T1000 (cell line): Measurements from ENCODE around the gene PRR15.

Source experiments
- DNase-seq: peaks from one replicate; lab custom pipeline; 2025; ENCODE audit warnings: mixed read lengths; lab: John Stamatoyannopoulos, UW

The PRR15 gene

GRCh38 chr7:29569648-29570047 lies 6.0 kb downstream of the PRR15 start:
- no peak for DNase-seq

DNA sequence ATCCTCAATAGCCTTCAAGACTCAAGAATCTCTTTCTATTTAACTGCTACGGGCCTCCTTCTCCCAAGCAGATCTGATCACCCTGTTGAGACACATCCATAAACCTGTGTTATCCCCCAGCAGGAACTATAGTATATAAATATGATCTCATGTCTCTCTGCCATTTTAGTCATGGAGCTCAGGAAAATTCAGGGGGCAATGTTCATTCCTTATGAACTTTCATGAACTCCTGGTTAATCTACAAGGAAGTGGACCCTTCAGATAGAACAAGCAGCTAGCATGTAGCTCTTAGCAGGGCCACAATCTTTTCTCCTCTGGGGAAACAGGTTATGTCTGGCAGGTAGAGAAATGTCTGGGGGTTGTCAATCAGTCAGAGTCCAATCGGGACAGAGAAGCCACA lies 8.9 kb downstream of the PRR15 start:
- no peak for DNase-seq

- DNase-seq, result no peak
Observed at GRCh38 chr7:29573567-29573966, 9.9 kb downstream of the PRR15 start.

- no peak for DNase-seq
Observed at GRCh38 chr7:29574659-29575058, 11.0 kb downstream of the PRR15 start.

DNA sequence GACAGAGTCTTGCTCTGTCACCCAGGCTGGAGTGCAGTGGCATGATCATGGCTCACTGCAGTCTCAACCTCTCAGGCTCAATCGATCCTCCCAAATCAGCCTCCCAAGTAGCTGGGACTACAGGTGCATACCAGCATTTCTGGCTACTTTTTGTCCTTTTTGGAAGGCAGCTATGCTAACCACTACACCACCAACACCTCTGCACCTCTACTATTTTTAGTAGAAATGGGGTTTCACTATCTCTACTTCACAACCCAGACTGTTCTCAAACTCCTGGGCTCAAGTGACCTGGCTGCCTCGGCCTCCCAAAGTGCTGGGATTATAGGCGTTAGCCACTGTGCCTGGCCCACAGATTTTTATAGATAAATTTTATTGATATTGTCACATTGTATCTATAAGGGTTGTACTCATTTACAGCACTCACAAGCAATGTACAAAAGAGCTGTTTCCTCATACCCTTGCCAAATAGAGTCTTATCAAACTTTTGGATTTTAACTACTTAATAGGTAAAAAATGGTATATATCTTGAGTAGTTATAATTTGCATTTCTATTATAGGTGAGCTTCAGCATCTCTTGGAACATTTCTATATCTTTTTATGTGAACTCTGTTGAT lies 23.7 kb downstream of the PRR15 start:
- DNase-seq, result no peak

DNA sequence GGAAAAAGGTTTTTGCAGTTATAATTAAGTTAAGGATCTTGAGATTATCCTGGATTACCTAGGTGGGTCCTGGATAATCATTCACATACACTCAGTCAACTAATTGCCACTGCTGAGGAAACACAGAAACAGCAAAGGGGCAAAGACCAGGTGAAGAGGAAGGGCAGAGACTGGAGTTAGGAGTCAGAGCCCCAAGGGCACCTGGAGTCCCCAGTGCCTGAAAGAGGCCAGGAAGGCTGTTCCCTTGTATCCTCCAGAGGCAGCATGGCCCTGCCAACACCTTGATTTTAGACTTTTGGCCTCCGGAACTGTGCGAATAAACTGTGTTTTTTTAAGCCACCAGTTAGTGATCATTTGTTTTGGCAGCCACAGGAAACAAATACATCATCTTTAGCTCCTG lies 24.6 kb downstream of the PRR15 start:
- DNase-seq, result no peak

DNA sequence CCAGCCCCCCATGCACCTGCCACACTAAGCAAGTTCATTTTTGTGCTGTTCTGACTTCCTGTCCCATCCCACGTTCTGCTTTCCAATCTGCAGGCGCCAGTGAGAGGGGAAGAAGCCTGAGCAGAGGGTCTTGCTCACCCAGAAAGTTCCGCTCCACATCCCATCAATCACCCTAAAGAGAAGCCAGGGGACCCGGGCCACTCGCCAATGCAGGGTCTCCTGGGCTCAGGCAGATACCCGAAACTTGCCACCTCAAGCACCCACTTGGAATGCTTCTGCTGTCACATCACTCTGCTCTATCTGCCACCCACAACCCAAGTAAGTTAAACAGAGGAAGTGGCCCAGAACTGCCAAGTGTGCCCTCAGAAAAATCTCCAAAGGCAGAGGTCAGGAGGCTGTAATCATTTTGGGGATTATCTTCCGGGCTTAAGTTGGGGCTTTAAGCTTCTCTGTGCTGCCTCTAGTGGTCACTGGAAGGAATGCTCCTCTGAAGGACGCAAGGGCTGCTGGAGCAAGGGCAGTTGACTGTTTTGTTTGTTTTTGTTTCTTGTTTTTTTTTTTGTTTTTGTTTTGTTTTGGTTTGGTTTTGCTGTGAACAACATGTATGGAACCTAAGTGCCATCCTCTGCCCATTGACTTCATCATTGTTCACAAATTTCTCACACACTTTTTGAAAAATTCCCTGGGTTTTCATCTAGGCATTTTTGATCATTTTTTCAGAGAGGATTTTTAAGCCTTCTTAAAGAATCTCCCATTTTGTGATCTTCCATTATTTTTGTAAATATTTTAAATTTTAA lies 25.5 kb downstream of the PRR15 start:
- no peak for DNase-seq

DNA sequence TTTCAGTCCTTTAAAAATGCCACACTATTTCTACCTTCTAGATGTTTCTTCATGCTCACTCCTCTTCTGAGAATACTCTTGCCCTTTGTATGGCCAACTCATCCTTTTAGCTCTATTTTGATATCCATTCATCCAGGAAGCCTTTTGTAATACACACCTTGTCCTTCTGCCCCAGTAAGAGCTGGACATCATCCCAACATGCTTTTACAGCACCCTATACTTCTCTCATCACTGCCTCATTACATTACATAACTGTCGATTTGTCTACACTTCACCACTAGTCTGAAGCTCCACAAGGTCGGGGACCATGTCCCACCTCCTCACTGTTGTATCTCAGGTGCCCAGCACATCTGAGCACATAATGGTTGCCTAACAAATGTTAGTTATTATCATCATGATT lies 29.2 kb downstream of the PRR15 start:
- no peak for DNase-seq

DNA sequence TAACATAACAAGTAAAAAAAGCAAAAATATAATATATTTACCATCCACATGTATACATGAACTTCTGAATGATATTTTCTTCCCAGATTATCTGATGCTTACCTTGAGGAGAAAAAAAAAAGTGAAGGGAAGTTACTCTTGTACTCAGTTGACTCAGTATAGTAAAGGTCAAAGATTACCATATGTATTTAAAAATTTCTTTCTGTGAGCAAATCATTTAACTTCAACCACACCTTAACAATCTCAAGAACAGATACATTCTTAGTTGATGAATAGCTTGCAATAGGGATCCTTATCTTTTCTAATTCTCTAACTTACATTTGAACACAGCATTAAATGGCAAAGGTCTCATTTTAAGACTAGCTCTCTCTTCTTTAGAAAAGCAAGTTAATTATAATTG lies 29.8 kb downstream of the PRR15 start:
- no peak for DNase-seq

- DNase-seq, result no peak
Observed at GRCh38 chr7:29596593-29597178, 33.1 kb downstream of the PRR15 start.

GRCh38 chr7:29597266-29597665 lies 33.6 kb downstream of the PRR15 start:
- no peak for DNase-seq

GRCh38 chr7:29598137-29598536 lies 34.5 kb downstream of the PRR15 start:
- DNase-seq, result no peak

GRCh38 chr7:29598613-29599012 lies 35.0 kb downstream of the PRR15 start:
- no peak for DNase-seq

DNA sequence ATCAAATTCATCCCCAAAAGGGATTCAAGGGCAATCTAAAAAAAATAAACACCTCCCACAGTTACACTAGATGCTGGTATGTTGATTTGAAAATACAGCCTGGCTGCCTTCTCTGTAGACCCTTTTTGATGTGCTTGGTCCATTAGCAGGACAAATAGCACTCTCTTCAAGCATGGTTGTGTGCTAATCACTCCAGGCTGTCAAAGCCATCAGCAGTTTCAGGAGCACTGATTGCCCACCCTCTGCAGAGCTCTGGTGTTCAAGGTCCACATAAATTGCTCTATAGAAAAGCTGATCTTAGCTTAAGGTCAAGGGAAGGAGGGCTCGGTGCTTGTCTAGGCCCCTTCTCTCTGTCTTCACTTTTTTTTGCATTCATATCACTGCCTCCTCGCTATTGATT lies 35.4 kb downstream of the PRR15 start:
- DNase-seq, result no peak

GRCh38 chr7:29600661-29601060 lies 37.0 kb downstream of the PRR15 start:
- DNase-seq, result no peak

- DNase-seq, result no peak
Observed at GRCh38 chr7:29604052-29604451, 40.4 kb downstream of the PRR15 start.

DNA sequence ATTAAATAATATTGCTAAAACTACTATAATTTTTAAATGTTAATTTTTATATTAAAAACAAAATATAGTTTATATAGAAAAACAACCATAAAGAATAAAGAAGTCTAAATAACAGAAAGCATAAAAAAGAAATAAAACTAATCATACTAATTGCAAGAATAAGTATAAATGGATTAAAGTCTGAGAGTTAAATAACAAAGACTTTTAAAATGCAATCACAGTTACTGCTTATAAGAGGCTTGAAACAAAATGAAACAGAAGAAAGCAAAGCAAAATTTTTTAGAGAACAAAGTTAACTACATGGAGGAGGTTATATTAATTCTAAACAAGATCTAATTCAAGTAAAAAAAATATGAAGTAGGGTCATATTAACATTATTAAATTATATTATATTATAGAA lies 41.1 kb downstream of the PRR15 start:
- DNase-seq, result no peak

- DNase-seq, result no peak
Observed at GRCh38 chr7:29605671-29606070, 42.0 kb downstream of the PRR15 start.

DNA sequence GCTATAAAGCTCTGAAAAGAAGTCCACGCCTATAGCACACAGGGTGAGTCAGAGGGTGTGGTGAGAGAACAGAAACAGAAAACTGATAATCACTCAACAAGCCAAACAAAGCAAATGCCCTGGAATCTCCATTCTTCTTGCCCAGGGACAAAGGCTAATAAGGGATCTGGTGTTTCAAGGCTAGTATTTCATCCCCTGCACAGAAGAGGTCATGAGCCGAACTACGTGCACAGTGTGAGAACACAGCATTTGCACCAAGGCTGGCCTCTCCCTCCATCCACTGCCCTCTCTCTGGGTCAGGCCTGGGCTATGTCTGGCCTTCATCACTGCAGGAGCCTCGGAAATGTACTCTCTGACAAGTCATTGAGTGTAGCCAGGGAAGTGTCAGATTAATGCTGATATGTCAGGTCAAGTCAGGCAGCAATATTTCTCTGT lies 42.7 kb downstream of the PRR15 start:
- no peak for DNase-seq

DNA sequence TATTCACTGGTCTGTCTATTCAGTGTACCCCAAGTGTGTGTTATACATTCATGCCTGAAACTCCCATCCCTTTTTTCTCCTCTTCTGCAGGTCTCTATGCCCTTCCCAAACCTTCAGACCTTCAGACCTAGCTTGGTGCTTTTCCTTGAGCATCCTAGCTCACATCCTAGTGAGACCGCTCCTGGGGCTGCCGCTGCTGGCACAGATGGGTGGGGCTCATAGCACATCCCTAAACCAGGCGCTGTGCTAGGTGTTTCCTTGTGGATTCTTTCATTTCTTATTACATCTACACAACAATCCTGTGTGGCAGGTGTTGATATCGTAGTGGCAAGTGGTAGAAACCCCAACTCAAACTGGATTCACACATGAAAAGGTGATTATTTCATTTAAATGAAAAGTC lies 43.2 kb downstream of the PRR15 start:
- DNase-seq, result no peak

DNA sequence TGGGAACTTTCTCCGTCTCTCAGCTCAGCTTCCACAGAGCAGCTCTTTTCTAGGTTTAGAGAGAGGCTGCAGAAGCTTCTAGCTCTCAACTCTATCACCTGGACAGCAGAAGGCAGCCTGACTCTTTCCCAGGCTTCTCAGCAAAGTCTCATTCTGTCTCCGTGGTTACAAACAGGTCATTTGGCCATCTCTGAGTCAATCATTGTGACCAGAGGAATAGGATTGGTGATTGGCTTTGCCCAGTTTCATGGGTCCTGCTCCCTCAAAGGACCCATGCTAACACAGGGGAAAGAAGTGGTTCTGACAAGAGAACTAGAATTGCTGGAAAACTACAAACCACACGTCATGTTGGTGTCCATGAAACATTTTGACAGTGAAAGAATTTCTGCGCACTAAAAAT lies 43.6 kb downstream of the PRR15 start:
- DNase-seq, result no peak

DNA sequence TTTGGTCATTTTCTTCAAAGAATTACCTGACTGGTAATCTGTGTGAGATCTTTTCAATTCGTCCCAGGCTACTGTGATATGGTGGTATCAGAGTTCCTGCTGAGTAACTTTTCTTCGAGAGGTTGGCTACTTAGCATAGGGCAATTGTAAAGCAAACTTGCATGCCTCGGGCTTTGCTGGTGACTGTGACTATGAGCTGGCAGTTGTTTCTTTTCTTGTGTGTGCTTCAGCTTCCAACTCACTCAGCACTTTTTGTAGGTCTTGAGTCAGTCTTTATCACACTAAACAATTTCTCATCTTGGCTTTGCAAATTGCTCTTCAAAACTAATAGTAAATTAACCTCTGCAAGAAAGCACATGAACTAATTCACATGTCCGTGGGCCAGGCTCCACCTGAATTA lies 44.3 kb downstream of the PRR15 start:
- DNase-seq, result no peak
